Stomach (tissue), 9 donors: ENCODE results near the gene NKIRAS2. TPM values are rescaled to one million over a fixed set of nuclear protein-coding genes. Genes with fewer than 3 reads are reported as not detected.
A peak's percentile ranks its signal among the peaks of the same experiment; 100 is the strongest.

Experiments used
- DNase-seq, 2 donors: peaks; one replicate each; pipeline versions ENCODE4 v3.0.0 to v3.0.0-alpha.2; 2013 to 2019
- H3K27ac ChIP-seq, 5 donors: fragments of 200-600 bp in 4 of 5; sonication (generic) in 4 of 5; one replicate each; pipeline ENCODE4 v1.5.1; 2013 to 2019; ENCODE audit warnings: mild to moderate bottlenecking in 1 of 5, moderate library complexity in 1 of 5
- H3K27me3 ChIP-seq, 3 donors: fragments of 200-600 bp; sonication (generic); one replicate each; pipeline ENCODE4 v1.5.1; 2017 to 2019; ENCODE audit warnings: mixed run types in 1 of 3
- H3K36me3 ChIP-seq, 4 donors: fragments of 200-600 bp; sonication (generic); 1 replicate in 3 of 4; 2 replicates in 1 of 4; pipeline ENCODE4 v1.5.1; 2016 to 2019
- H3K4me1 ChIP-seq, 4 donors: fragments of 200-600 bp; sonication (generic); one replicate each; pipeline ENCODE4 v1.5.1; 2016 to 2019
- H3K4me3 ChIP-seq, 4 donors: fragments of 200-600 bp; sonication (generic) in 3 of 4; one replicate each; pipeline ENCODE4 v1.5.1; 2016 to 2019; ENCODE audit warnings: mild to moderate bottlenecking in 1 of 4
- H3K9me3 ChIP-seq, 4 donors: fragments of 200-600 bp; sonication (generic); one replicate each; pipeline ENCODE4 v1.5.1; 2016 to 2019
- EP300 ChIP-seq: sonication (generic); formaldehyde crosslinking; IDR thresholded peaks from one replicate; pipeline ENCODE4 v1.6.1; 2017; ENCODE audit warnings: antibody characterized with exemption
- POLR2A ChIP-seq, 4 donors: fragments of 450-650 bp; IDR thresholded peaks; one replicate each; pipeline ENCODE4 v1.6.1; 2016; ENCODE audit warnings: antibody characterized with exemption in 4 of 4, control low read depth in 2 of 4, mild to moderate bottlenecking in 1 of 4, moderate library complexity in 1 of 4
- POLR2AphosphoS5 ChIP-seq, 3 donors: sonication (generic); formaldehyde crosslinking; IDR thresholded peaks; one replicate each; pipeline ENCODE4 v1.6.1; 2016; ENCODE audit warnings: antibody characterized with exemption in 3 of 3
- WGBS, 5 donors: extraction: QIAGEN DNeasy Blood & Tissue Kit in 3 of 5; methylation state at CpG; one replicate each; pipeline versions ENCODE4 v1.1.5 to v1.1.7; 2013 to 2018; 5-methylcytosine and 5-hydroxymethylcytosine counted together
- intact Hi-C: fragments of 100-400 bp; cut with DNase I; formaldehyde crosslinking; loops from one replicate; pipeline ENCODE4 v1.15.1; 2023; ENCODE audit warnings: low total_unique reads
- polyA plus RNA-seq, 3 donors: library from polyadenylated mRNA; stranded (reverse); fragments of 200-250 nt; gene quantifications; one replicate each; pipeline ENCODE4 v1.2.3, GENCODE V29; 2013
- total RNA-seq, 5 donors: library from RNA; depleted of rRNA; stranded (reverse); fragments of >200 nt; gene quantifications; one replicate each; pipeline versions ENCODE4 v1.1.0 to v1.2.3, GENCODE V29; 2014 to 2016
- TF ChIP-seq, protein P1 (sequence below), 7 experiments: fragments of 450-650 bp in 4 of 7; fragments of 200-600 bp in 3 of 7; sonication (generic) in 3 of 7; IDR thresholded peaks; one replicate each; pipeline ENCODE4 v1.5.1; 2016 to 2019; ENCODE audit warnings: antibody characterized with exemption in 7 of 7, control low read depth in 2 of 7, mild to moderate bottlenecking in 1 of 7
- donor health status: healthy with polysubstance abuse.
- donor health status: Bipolar disorder and iron deficiency.
- donor health status: healthy.

The NKIRAS2 gene
- total and polyA plus RNA-seq, 8 donors: 7.5 to 28.5 (median 20.8) TPM

DNA sequence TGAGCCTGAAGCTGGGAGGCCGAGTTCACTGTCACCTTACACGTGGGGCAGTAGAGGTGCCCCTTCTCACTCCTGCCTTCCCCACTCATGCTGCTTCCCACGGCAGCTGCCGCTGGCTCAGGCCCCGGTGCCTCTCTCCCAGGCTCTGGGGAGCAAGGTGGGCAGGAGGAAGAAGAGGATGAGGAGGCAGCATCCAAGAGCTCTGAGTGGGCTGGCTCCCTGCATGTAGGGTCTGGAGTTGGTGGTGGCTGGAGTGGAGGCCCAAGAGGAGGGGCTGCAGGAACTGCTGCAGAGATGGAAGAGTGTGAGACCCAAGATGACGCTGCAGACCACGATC is 8.9 kb downstream of the NKIRAS2 start:
- H3K36me3 ChIP-seq: peaks cover 4 to 8% (median 7%) of the 10 kb centered on the region in 4 donors
- intact Hi-C loops: loop anchor here (5.0 kb wide), 1 partner anchor 66 kb away; no protein-coding TSS in a partner anchor
- H3K4me3 ChIP-seq: no peak overlapping the region
- no peak overlapping the region for H3K27ac ChIP-seq
- TF ChIP-seq, protein P1, sequence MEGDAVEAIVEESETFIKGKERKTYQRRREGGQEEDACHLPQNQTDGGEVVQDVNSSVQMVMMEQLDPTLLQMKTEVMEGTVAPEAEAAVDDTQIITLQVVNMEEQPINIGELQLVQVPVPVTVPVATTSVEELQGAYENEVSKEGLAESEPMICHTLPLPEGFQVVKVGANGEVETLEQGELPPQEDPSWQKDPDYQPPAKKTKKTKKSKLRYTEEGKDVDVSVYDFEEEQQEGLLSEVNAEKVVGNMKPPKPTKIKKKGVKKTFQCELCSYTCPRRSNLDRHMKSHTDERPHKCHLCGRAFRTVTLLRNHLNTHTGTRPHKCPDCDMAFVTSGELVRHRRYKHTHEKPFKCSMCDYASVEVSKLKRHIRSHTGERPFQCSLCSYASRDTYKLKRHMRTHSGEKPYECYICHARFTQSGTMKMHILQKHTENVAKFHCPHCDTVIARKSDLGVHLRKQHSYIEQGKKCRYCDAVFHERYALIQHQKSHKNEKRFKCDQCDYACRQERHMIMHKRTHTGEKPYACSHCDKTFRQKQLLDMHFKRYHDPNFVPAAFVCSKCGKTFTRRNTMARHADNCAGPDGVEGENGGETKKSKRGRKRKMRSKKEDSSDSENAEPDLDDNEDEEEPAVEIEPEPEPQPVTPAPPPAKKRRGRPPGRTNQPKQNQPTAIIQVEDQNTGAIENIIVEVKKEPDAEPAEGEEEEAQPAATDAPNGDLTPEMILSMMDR (IDR thresholded peaks at IDR 0.05): peak in 1 of 7 experiments; percentile 3
- no peak for TF ChIP-seq POLR2AphosphoS5 (IDR thresholded peaks at IDR 0.05)
- 69 to 76% (median 73%) methylated on average over 5 to 7 of the region's 7 CpGs for WGBS, 5 donors
- no peaks in the 10 kb centered on the region for H3K9me3 ChIP-seq
- peaks cover 0 to 14% (median 0%) of the 10 kb centered on the region in 3 donors for H3K27me3 ChIP-seq
- peaks cover 16 to 23% (median 17%) of the 10 kb centered on the region in 4 donors for H3K4me1 ChIP-seq
- DNase-seq: no peak

DNA sequence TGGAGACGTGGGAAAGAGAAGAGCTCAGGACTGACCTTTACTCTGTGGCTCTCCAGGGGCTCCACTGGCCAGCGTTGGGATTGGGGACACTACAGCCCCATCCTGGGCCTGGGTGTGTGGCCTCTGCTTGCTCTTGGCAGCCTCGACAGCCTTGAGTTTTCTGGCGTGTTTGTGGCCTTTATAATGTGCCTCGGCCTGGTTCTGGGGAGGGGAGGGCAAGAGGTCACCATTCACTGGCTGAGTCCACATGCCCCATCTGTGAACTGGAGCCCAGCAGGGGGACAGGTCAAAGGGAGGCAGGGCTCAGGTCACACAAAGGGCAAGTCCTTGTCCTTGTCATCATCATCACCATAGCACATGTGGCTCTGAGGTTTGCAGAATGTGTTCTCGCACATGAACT is 11.7 kb downstream of the NKIRAS2 start:
- Histone ChIP-seq H3K36me3 (no peaks in the 10 kb centered on the region), H3K27ac (no peak overlapping the region), H3K4me3 (no peak overlapping the region), H3K9me3 (no peaks in the 10 kb centered on the region), H3K4me1 (peaks cover 0 to 4% (median 0%) of the 10 kb centered on the region in 4 donors), H3K27me3 (peaks cover 0 to 14% (median 0%) of the 10 kb centered on the region in 3 donors)
- WGBS, 5 donors: 59 to 65% (median 59%) methylated on average over 6 of the region's 6 CpGs
- TF ChIP-seq POLR2AphosphoS5 (IDR thresholded peaks at IDR 0.05): no peak
- no peak for TF ChIP-seq EP300
- TF ChIP-seq, protein P1 (IDR thresholded peaks at IDR 0.05): no peak
- TF ChIP-seq POLR2A (IDR thresholded peaks at IDR 0.05): no peak
- DNase-seq: no peak
- intact Hi-C loops: no loop called here

DNA sequence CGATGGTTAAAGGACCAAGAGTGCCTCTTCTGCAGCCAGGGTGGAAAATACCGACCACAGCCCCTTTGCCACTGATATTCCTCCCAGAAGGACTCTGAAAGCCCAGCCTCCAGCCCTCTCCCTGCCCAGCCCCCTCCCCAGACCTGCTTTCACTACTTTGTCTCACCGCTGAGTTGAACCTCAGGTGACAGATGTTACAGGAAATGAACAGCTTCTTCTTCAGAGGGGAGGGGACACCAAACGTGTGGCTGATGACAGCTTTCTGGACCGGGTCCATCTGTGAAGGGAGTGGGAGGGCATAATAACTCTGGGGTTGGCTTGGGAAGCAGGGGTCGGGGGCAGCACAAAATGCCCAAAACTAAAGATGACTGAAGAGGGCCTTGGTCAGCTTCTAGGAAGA is 14.2 kb downstream of the NKIRAS2 start:
- no peak for DNase-seq
- intact Hi-C loops: no loop called here
- Histone ChIP-seq H3K4me1 (no peaks in the 10 kb centered on the region), H3K36me3 (no peaks in the 10 kb centered on the region), H3K27ac (no peak overlapping the region), H3K27me3 (peaks cover 0 to 12% (median 0%) of the 10 kb centered on the region in 3 donors), H3K4me3 (no peak overlapping the region), H3K9me3 (no peaks in the 10 kb centered on the region)
- TF ChIP-seq, protein P1 (IDR thresholded peaks at IDR 0.05): no peak
- TF ChIP-seq EP300 (no peak), POLR2A (IDR thresholded peaks at IDR 0.05) (no peak), POLR2AphosphoS5 (IDR thresholded peaks at IDR 0.05) (no peak)
- WGBS, 5 donors: 37 to 52% (median 47%) methylated on average over 5 to 6 of the region's 6 CpGs

DNA sequence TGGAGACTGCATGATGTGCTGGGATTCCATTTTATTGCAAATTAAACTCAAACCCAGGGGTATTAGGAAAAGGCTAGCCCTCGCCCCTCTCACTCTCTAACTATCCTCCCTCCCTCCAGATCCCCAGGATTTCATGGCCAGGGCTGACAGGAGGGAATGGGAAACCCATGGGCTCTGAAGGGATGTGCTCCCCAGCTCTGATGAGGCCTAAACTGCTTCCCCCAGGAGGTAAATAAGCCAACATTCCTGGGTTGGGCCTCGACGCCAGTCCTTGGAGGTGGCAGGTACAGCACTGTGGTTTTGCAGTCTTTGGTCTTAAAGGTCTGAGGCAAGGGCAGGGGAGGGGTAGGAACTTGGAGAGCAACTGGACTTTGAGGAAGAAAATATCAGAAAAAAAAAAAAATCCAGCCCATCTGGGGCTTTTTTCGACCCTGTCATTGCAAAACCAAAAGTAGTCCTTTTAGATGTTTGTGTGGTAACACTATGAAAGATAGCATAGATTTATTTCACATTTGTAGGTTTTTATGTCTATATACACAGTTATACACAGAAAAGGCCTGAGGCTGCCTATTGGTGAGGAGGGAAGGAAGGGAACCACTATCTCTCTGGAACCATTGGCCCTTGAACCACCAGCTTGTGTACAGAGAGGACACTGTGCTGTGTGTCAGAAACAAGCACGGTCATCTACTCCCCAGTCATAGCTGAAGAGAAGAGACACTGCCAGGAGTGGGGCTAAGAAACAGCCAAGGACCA is 18.5 kb downstream of the NKIRAS2 start:
- intact Hi-C loops: no loop called here
- H3K4me3 ChIP-seq: no peak overlapping the region
- TF ChIP-seq POLR2A (IDR thresholded peaks at IDR 0.05) (no peak), POLR2AphosphoS5 (IDR thresholded peaks at IDR 0.05) (no peak), EP300 (no peak)
- TF ChIP-seq, protein P1 (IDR thresholded peaks at IDR 0.05): no peak
- no peaks in the 10 kb centered on the region for H3K9me3 ChIP-seq
- 68 to 76% (median 69%) methylated on average over 5 of the region's 5 CpGs for WGBS, 5 donors
- H3K27me3 ChIP-seq: peaks cover 0 to 26% (median 9%) of the 10 kb centered on the region in 3 donors
- H3K4me1 ChIP-seq: peaks cover 0 to 11% (median 7%) of the 10 kb centered on the region in 4 donors
- no peak overlapping the region for H3K27ac ChIP-seq
- no peak for DNase-seq
- H3K36me3 ChIP-seq: peaks cover 0 to 7% (median 3%) of the 10 kb centered on the region in 4 donors
